Measurements from ENCODE around the gene DOCK10. TPM values are rescaled to one million over a fixed set of nuclear protein-coding genes. Genes with fewer than 3 reads are reported as not detected.

The DOCK10 gene
- total RNA-seq, 1 donor from 2014 or later = 16.0 TPM

DNA sequence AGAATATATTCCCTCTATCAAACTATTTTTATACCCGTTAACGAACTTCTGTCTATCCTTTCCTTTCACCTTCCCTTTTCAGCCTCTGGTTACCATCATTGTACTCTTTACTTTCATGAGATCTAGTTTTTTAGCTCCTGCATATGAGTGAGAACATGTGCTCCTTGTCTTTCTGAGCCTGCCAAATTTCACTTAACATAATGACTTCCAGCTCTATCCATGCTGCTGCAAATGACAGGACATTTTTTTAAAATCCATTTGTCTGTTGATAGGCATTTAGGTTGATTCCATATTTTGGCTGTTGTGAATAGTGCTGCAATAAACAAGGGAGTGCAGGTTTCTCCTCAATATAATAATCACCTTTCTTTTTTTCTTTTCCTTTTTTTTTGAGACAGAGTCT lies 317.9 kb downstream of the DOCK10 start:
- no peak for DNase-seq (ENCODE audit: low spot score)

GRCh38 chr2:224723586-224724217 lies 318.6 kb downstream of the DOCK10 start:
- no peak for DNase-seq (ENCODE audit: low spot score)

DNA sequence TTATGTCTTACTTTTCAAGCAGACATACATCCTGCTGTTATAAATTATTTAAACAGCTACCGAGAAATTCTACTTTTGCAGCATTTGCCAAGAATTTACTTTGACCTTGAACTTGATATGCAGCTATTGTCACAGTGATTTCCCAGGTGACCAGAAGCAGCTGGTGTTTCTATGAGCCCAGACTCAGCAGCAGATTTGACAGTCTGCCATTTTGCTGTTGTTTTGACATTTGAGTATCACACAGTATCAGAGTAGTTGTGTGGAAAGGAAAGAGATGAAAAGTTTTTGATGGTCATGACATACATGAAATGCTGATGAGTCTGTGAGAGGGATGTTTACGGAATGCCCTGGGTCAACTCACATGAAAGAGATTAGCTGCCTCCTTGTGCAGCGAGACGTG lies 319.5 kb downstream of the DOCK10 start:
- DNase-seq (ENCODE audit: low spot score) = no peak

DNA sequence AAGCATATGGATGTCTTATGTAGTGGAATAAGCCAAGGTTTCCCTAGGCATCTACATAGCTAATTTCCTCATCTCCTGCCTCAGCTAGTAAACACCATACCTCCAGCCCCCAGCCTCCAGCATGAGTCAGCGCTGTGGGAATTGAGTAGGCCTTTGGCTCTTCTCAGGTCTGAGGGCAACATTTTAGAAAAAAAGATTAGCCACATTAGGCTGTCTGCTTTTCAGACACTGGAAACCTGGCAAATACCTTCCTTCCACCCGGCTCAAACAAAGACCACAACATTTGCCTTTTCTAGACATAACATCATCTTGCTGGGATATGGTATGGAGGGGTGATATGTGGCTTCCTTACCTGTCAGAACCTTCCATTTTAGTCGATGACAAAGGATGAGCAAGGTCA lies 320.0 kb downstream of the DOCK10 start:
- DNase-seq (ENCODE audit: low spot score) = no peak

DNA sequence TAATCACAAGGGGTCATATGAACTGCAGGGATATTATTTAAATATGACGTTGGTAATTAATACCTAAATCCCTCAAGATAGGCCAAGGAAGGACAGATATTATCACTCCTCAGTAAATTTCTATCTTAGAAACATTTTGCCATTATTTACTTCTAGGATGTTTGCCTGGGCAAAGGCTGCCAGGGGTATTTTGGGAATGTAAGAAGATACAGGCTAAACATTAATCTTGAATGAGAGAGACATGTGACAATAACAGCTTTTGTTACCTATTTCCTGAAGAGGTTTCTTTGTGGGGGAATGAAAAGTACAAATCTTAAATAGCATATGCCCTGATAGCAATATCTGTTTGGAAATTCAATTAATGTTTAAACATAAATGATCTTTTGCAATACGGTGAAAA lies 325.3 kb downstream of the DOCK10 start:
- no peak for DNase-seq (ENCODE audit: low spot score)

- DNase-seq (ENCODE audit: low spot score) = no peak
These were observed 326.1 kb downstream of the DOCK10 start, which contains the start of gene CCDC195 for GRCh38 chr2:224716201-224716600. TSS of gene CCDC195 (minus strand) at chr2:224716365. CDS start at chr2:224716365, 0 bp downstream.

Small RNA genes within 50 kb of the gene (microRNA-seq; reads per million reads assigned to microRNA genes)
- gene MIR4439 (ENCODE audit: borderline number of aligned reads) = not detected

Measured in mesenteric fat pad (tissue), 1 donor.